HG02852 (cell line): ENCODE measurements around the gene POU2F1.

Experiments used
- ATAC-seq: cut with Tn5 transposase; IDR thresholded peaks from one replicate; pipeline ENCODE4 v1.9.1; 2021; ENCODE audit warnings: mild to moderate bottlenecking, moderate library complexity; ENCODE audit not compliant: unreplicated experiment

The POU2F1 gene

DNA sequence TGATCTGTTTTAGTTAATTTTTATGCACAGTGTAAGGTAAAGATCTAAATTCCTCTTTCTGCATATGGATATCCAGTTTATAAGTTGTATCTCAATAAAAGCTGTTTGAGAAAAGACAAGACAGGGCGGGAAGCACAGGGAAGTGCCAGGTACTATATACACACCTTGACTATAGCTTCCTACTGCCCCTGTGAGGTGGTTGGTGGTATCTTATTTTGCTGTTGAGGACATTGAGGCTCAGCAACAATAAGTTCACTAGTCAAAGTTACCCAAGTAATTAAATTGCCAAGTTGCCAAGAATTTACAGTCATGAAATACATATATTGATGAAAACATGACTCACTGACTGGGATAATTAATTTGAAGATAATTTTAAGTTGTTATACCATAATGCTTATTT is 188.5 kb downstream of the POU2F1 start:
- ATAC-seq, result no peak

DNA sequence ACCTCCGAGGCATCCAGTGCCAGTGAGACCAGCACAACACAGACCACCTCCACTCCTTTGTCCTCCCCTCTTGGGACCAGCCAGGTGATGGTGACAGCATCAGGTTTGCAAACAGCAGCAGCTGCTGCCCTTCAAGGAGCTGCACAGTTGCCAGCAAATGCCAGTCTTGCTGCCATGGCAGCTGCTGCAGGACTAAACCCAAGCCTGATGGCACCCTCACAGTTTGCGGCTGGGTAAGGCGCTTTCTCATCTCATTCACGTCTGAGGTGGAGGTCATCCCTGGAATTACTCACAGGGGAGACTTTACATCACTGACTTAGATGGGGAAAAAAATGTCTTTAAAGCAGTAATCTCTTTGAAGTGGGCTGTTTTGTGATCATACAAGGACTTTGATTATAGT is 191.4 kb downstream of the POU2F1 start:
- no peak for ATAC-seq

DNA sequence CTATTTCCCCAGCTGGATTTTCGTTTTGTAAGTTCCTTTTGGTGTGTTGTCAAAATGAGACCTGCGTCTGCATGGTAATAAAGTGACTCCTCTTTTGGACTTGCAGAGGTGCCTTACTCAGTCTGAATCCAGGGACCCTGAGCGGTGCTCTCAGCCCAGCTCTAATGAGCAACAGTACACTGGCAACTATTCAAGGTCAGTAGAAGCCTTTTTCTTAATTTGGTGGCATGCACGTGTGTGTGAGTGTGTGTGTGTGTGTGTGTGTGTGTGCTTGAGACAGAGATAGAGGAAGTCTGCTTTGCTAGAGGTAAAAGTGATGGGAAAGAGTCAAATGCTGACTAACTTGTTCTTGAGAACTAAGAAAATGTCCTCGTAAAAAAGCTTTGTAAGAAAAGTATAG is 192.2 kb downstream of the POU2F1 start:
- ATAC-seq, result no peak

DNA sequence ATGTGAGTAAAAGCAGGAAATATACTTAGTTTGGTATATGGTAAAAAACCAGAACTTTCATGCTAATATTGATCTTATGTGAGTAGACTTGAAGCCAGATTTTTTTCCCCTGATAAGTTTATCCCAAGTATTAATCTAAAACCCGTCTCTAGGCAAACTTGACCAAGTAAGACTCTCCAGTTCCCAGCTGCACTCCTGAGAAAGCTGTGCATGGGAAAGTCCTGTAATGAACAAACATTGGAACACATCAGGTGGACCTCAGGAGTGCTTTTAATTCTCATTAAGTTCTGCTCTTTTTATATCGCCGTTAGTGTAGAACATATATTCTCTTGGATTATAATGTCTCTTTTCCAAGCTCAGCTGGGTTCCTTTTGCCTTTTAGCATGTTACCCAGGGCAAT is 192.6 kb downstream of the POU2F1 start:
- ATAC-seq, result no peak

DNA sequence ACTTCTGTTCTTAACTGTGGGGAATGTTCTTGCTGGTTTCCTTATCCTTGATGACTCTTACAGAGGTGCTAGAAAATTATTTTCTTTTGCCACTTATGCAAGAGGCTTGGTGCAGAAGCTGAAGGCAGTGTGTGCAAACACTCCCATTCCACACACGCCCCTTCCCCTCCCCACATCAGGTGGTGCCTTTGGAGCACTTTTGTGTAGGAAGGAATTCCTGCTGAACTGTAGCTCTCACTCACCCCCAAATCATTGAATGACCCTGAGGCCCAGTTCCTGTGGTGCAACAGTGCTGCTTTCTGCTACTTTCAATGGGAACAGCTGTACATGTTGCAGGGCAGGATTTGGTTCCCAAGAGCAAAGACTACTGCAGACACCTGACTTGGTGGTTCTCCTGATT is 195.8 kb downstream of the POU2F1 start:
- no peak for ATAC-seq

DNA sequence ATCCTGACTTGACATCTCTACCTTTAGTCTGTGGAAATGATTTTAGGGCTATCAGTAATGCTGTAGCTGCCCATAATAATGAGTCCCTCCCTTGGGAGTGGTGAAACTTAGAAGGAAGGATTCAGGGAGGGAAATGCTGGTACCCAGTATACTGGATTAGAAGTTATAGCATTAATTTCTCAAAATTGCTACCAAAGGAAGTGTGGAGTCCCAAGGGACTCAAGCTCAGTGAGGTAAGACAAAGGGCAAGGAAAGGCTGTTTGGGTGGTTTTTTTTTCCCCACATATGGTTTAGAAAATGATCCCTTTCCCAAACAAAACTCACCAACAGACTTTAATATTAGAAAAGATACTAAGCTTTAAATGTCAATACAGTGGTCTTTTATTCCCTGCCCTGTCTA is 197.7 kb downstream of the POU2F1 start:
- ATAC-seq, result no peak

DNA sequence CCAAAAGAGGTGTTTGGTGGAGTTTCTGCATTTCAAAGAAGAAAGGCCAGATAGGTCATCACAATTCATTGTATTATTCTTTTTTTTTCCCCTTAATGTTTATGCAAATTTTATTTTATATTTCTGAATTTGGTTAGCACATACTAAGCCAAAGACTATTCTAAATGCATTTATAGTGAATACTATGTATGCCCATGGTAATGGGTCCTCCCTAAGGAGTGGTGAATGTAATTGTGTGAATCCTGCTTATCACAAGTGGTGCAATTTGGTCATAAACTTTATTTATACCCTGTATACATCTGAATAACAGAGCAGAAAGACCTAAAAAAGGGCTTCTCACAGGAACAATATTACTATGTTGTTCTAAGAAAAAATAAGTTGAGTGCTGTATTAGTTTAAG is 198.6 kb downstream of the POU2F1 start:
- ATAC-seq, result no peak

DNA sequence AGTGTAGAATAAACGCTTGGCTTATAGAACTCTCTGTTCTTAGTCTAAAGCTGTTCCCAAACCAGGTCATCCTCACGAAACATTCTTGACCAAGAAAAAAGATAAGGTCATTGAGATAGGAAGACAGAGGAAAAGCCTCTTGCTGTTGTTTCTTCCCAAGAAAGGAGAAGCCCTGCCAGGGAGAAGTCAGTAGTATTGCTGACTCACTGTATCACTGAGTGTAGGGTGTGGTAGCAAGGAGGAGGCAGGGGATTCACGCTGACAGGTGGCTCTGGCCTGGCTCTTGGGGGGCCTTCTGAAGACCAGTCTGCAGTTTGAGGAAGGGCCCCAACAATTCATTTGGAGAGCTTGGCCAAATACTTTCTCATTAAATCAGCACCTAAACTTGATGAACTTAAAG is 199.8 kb downstream of the POU2F1 start:
- ATAC-seq, result no peak

DNA sequence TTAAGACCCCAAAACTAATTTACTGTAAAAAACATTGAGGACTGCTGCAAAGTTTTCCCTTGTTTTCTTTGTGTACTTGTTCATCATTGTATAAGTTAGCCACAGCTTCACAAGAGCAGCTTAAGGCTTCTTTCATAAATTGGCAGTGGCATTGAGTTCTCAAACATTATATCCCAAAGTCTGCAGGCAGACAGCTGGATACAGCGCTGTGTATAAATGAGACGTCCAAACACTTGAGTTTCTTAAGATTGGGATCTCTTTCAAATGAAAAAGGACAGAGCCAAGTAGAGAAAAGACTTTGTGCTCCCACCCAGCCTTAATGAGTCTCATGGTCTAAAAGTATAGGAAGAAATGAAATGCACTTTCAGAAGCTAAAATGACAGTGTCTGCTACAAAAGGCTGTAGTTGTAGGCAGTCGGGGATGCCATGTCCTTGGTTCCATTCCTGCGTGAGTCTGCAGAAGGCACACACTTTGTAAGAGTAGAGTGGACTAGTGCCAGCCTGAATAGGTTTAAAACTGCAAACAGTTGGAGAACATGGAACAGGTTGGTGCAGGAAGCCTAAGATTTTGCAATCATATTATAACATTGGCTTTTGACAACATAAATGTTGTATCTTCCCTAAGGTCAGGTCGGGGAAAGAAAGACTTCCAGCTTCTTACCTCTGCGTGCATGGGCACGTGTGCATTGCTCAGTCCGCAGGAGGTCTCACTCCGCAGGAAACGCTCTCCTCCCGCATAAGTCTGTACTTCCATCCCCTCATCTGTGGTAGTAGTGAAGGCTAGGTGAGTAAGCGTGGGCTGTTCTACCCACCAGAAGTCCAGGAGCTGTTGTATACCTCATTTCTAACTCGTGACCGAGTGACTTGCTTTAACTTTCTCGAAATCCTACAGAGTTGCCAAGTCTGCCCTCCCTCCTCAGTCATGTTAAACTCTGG is 203.3 kb downstream of the POU2F1 start:
- no peak for ATAC-seq

DNA sequence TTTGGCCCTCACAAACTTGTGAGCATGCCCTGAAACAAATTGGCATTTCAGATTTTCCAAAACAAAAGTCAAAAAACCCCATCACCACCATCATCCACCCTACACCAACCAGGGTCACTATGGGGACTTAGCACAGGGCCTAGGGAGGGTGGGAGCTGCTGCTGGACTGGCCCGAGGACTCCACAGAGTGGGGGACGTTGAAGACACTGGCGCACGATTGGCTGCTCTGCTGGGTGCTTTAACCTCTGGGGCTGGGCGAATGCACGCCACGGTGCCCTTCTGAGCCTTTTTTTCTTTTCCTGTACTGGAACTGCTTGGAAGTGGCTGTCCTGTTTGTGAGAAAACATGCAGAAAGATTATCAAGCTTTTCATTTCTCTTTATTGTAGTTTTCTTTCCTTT is 204.8 kb downstream of the POU2F1 start:
- ATAC-seq, result no peak

DNA sequence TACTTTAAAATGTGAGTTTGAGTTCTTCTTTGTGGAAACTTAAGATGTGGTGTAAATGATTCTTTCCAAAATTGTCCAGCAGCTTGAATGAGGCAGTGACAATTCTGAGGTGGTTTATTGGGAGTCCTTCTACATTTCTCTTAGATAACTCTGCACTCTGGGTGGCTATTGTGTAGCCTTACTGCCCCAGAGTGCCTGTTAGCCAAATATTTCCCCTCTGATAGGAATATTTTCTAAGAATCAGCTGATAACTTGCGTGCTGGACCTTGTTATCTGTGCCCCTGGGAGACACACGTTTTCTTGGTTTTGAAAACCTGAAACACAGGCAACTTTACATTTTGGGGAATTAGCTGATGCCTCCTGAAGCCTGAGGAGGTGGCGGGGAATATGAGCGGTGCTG is 206.0 kb downstream of the POU2F1 start:
- no peak for ATAC-seq

DNA sequence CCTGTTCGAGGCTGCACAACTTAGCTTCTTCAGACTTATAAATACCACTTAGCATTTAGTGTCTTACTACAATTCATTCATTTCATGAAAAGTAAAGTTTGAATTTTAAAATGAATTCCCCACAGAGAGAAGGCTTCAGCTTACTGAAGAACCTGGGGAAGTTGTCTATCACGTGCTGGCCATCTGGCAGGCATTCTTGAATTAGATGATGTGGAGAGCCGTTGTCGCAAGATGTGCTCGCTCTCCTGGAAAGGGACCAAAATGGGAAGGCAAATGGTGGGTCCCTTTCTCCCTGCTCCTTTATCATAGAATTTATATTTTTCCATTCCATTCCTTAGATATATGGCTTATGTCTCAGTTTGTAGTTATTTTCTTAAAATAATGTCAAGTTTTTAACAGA is 207.2 kb downstream of the POU2F1 start:
- no peak for ATAC-seq

DNA sequence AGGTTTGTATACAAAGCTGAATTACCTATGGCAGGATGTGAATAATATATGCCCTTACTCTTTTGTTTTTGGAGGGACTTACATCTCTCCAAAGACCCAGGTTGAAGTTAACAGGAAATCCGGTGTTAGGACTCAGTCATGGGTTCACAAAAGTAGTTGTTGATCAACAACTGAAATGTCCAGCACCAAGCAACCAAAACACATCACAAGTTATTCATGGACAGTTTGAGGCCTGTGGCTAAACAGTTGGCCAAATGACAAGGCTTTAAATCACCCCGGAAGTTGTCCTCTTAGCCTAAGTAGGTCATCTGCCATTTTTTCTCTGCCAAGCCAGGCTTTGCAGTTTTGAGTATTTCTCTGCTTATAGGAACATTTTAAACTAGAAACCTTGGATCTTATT is 207.7 kb downstream of the POU2F1 start:
- ATAC-seq, result no peak

DNA sequence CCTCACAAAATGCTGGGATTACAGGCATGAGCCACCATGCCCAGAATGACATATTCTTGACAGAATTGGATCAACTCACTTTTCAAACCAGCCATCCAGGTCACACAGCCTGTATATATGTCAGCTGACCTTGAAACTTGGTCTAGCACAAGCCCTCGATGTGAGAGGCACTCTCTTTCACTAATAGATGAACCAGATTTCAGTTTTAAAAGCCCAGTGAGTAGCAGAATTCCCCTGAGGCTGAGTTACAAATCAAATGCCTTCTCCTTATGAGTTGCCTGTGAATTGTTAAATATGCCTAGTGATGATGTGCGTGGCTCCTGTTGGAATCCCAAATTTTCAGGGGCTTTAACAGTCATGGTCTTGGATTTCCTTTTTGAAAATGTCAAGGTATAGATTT is 208.9 kb downstream of the POU2F1 start:
- peak; percentile 43 for ATAC-seq

DNA sequence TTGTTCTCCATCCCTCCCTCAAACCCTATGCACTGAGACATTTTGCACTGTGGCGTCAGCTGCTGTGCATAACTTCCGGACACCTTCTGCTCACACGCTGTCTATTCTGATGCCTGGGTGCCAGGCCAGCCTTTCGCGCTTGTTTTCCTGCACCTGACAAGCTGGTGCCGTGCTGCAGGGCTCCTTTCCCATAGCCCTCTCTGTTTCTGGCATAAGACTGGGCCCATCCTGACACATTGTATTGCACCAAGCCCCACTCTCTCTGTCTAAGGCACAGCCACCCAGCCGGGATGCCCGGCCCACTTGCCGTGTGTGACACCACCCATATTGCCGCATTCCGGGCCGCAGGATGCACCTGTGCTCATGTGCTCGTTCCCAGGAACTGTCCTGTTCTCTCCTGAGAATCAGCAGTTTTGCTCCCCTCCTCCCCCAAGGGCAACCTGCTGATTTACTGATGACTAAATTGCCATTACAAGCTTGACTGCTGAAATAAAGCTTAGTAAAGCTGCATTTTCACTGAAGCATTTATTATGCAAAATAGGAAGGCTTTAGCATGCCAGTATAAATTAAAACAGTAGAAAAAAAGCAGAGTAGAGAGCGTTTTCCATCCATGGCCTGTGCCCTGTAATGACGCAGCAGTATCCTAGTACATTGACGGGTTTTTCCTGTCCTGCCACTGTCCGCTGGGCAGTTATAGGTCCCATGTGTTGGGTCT is 209.6 kb downstream of the POU2F1 start:
- ATAC-seq, result peak; percentile 37

DNA sequence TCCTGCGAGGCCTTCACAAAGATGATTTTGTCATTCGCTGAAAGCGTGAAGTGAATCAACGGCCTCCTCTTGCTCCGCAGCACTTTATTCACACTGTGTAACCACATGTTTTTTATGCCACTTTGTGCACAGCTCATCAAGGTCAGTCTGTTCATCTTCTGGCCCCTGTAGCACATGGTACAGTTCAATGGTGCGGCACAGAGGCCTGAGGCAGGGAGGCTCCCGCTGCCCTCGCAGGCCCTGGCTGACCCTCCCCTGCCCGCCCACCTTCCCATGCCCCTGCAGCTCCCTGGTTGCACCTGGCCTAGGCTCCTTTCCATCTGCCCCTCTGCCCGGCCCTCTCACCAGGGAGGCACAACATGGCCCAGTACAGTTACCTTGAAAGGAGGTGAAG is 210.2 kb downstream of the POU2F1 start:
- no peak for ATAC-seq

DNA sequence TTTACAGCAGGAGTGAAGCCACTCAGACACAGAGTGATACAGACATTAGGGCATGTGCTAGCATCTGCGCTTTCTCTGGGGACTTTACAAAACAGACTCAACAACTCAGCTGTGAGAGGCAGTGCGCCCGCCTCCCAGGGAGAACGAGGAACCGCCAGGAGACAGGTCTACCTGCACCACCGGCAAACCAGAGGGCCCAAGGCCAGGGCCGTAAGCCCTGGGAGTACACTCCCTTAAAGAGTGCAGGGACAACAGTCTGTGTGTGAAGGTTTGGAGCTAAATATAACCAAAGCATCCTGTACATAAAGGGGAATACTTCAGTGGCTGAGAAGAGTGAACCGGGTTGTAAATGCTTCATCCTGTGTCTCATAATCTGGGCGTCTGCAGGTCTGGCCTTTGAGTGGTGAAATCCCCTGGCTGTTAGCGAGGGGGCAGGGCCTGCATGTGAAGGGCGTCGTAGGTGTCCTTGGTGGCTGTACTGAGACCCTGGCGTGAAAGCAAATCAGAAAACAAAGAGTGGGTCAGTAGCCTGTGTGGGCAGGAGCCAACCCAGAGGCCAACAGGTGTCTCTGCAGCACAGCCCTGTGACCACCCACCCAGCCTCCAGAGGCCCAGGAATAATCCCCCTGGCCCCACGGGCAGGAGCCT is 210.7 kb downstream of the POU2F1 start:
- peak; percentile 45 for ATAC-seq

DNA sequence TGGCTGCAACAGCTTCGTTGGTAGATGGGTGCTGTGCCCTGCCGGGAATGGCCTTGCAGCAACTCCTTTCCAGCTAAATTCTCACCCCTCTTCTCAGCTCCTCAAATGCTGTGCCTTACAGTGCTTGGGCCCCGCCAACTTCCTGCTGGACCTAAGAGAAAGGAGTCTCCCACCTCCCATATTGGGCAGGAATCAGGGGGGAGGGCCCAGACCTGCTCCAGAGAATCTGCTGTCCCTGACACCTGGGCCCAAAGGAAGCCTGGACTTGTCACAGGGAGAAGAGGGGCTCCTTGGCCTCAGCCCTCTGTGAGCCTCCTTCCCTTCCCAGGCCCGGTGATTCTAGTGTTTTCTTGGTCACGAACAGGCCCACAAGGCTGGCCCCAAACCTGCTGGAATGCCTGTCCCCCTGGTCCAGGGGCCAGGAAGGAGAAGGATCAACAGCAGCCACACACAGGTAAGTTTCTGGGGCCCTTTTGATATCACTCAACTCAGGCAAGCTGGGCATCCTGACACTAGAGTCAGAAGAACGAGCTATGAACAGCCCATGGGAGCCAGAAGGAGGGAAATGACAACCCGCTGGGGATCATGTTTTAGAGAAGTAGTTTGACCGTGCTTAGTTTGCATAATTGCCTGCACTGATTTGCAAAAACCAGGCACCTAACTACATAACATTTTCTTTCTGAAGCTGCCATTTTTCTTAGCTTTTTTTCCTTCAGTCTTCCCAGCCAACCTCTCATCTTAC is 211.4 kb downstream of the POU2F1 start:
- no peak for ATAC-seq

DNA sequence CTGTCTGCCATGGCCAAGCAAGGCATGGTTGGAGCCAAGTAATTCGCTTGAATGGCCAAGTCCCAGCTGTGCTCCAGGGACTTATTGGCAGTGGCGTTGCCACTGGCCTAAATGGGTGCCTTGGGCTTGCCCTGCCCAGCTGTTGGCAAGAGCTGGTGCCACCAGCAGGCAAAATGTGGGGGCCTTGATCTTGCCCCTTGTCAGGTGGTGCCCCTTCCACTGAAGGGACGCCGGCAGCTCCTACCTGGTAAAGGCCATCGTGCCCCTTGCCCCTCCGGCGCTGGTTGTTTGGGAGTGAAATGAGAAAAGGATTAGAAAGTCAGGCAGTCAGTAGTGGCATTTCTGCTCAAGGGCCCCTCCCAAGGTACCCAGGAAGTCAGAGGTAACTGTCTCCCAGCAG is 212.1 kb downstream of the POU2F1 start:
- no peak for ATAC-seq

DNA sequence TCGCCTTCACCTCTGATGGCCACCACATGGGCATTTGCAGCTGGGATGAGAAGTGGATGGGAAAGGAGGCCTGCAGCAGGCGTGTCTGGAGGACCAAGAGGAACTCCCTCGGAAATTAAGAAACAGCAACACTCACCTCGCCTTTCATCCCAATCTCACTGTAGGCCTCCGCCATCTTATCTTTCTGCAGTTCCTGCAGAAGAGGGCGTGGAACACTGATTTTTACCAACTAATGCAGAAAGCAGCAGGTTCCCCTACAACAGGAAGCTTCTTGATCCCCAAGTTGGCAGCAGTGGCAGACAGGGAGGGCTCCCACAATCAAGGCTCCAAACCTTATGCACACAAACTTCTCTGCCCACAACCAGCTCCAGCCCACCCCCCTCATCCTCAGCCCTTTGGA is 213.2 kb downstream of the POU2F1 start:
- no peak for ATAC-seq

DNA sequence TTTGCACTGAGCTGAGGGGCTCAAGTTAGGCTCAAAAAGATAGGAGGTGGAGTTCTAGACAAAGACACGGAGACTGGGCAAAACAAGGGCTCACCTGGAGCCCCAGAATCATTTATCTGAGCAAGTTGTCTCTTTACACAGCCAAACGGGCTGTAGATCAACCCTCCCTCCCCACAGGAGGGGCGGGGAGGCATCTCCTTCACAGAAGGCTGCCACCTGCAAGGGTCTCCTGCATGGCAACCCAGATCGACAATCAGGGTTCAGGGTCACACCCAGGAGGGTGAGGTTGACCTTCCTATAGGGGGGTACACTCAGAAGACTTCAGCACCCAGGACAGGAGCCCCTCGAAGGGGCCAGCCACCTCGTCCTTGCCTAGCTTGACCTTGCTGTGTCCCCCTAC is 213.6 kb downstream of the POU2F1 start:
- ATAC-seq, result no peak
